ENCODE results near the gene AHSG. TPM values are rescaled to one million over a fixed set of nuclear protein-coding genes. Genes with fewer than 3 reads are reported as not detected.

Gene AHSG
- total RNA-seq, 1 donor from 2014 or later = not detected

DNA sequence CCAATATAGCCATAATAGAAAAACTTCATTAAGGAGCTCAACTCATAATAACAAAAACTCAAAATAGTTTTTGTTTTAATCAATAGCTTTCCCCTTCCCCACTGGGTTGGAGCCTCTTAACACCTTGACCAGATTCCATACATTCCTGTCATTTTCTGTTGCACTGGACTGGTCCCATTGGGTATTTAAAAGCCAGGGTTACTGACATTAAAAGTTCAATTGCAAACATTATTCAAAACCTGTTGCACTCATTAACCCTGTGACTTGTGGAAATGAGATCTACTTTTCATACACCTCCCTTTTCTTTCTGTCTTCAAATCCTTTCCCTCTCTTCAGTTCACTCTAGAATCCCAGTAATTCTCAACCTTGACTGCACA is 51.2 kb downstream of the AHSG start:
- H3K4me3 ChIP-seq (ENCODE audit: low read depth, low read length) = no peak overlapping the region
- no peak for DNase-seq (ENCODE audit: low read depth)
- TF ChIP-seq, protein P1, sequence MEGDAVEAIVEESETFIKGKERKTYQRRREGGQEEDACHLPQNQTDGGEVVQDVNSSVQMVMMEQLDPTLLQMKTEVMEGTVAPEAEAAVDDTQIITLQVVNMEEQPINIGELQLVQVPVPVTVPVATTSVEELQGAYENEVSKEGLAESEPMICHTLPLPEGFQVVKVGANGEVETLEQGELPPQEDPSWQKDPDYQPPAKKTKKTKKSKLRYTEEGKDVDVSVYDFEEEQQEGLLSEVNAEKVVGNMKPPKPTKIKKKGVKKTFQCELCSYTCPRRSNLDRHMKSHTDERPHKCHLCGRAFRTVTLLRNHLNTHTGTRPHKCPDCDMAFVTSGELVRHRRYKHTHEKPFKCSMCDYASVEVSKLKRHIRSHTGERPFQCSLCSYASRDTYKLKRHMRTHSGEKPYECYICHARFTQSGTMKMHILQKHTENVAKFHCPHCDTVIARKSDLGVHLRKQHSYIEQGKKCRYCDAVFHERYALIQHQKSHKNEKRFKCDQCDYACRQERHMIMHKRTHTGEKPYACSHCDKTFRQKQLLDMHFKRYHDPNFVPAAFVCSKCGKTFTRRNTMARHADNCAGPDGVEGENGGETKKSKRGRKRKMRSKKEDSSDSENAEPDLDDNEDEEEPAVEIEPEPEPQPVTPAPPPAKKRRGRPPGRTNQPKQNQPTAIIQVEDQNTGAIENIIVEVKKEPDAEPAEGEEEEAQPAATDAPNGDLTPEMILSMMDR (conservative IDR thresholded peaks at IDR 0.05; ENCODE audit: low read depth, low read length) = no peak

DNA sequence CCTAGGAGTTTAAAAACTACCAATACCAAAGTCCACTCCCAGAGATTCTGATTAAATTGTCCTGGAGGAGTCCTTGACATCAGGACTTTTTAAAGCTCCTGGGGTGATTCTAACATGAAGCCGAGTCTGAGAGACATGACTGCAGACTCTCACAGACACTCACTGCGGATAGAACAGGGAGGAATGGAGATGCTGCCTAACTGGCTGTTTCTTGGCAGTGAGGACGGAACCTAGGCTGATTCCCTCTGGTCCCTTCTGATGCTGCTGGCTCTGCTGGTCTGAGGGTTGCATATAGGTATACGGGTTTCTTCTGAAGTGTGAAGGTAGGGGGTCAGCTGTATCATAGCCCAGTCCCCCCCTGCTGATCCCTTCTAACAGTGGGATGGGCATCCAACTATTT is 51.6 kb downstream of the AHSG start:
- no peak overlapping the region for H3K4me3 ChIP-seq (ENCODE audit: low read depth, low read length)
- TF ChIP-seq, protein P1 (conservative IDR thresholded peaks at IDR 0.05; ENCODE audit: low read depth, low read length) = no peak
- DNase-seq (ENCODE audit: low read depth) = no peak

DNA sequence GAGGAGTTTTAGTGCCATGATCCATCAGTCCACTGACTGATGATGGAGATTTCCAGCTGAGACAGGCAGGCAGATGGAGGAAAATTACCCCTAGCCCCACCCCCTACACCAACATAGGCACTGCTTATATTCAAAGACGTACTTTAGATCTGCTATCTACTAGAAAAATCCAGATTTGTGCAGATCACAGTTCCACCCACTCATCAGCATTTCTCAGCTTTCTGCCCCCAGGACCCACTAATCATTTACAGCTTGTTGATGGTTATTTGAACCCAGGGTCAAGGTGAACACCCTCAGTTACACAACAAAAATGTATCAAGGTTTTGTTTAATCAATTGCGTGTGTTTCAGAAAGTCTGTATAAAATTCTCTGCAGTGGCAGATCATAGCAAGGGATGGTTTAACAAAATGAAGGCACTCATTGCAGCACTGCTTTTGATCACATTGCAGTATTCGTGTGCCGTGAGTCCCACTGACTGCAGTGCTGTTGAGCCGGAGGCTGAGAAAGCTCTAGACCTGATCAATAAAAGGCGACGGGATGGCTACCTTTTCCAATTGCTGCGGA is 52.8 kb downstream of the AHSG start, which contains the start of gene HRG:
Gene HRG, plus strand, starts transcription at position 390 of the 564 bp plus-strand sequence. Its CDS starts 18 bp downstream, at position 408.
- no peak for DNase-seq (ENCODE audit: low read depth)
- no peak within 1 kb of the TSS for H3K4me3 ChIP-seq (ENCODE audit: low read depth, low read length)

GRCh38 chr3:186668426-186668825 is 55.6 kb downstream of the AHSG start:
- H3K4me3 ChIP-seq (ENCODE audit: low read depth, low read length) = no peak overlapping the region
- TF ChIP-seq, protein P1 (conservative IDR thresholded peaks at IDR 0.05; ENCODE audit: low read depth, low read length) = no peak
- DNase-seq (ENCODE audit: low read depth) = no peak

More for the DNA sequence above, 52.8 kb downstream of the AHSG start, which contains the start of gene HRG:
- TF ChIP-seq, protein P1 (conservative IDR thresholded peaks at IDR 0.05; ENCODE audit: low read depth, low read length) = no peak

GRCh38 chr3:186669378-186670084 is 56.7 kb downstream of the AHSG start:
- H3K4me3 ChIP-seq (ENCODE audit: low read depth, low read length) = no peak overlapping the region
- TF ChIP-seq, protein P1 (conservative IDR thresholded peaks at IDR 0.05; ENCODE audit: low read depth, low read length) = no peak
- no peak for DNase-seq (ENCODE audit: low read depth)

DNA sequence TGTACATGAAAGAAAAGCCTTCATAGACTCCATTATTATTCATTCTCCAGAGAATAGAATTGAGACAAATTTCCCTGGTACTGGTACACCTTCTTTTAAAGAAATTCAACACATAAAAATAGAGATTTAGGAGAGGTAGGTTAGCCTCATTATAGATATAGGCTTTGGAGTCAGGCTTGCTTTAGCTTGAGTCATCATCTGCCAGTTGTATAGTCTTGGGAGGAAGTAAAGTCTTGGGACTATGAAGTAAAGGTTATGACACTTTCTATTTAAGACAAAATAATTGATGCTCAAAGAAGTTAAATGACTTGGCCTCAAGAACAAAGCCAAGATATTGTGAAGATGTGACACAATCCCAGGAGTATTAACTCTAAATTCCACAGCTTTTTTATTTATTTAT is 57.3 kb downstream of the AHSG start:
- DNase-seq (ENCODE audit: low read depth) = no peak
- TF ChIP-seq, protein P1 (conservative IDR thresholded peaks at IDR 0.05; ENCODE audit: low read depth, low read length) = no peak
- H3K4me3 ChIP-seq (ENCODE audit: low read depth, low read length) = no peak overlapping the region

Other genes starting within 250 kb of the AHSG start
- 0.43 TPM in 1 of 2 replicates, not detected in the other for gene CRYGS, start 68.7 kb upstream of the AHSG start, total RNA-seq
- gene TBCCD1, start 45.7 kb upstream of the AHSG start, total RNA-seq = 10.8 and 14.9 TPM in 2 replicates
- 76.7 and 96.3 TPM in 2 replicates for gene DNAJB11, start 42.3 kb upstream of the AHSG start, total RNA-seq
- 0.36 TPM in 1 of 2 replicates, not detected in the other for gene FETUB, start 27.3 kb downstream of the AHSG start, total RNA-seq
- gene HRG, start 53.0 kb downstream of the AHSG start, total RNA-seq = not detected in 2 replicates
- gene KNG1, start 104.3 kb downstream of the AHSG start, total RNA-seq = not detected in 2 replicates
- gene EIF4A2, start 170.5 kb downstream of the AHSG start, total RNA-seq = 192 and 366 TPM in 2 replicates
- 76.1 and 97.8 TPM in 2 replicates for gene RFC4, start 193.4 kb downstream of the AHSG start, total RNA-seq
- not detected in 2 replicates for gene ADIPOQ, start 229.7 kb downstream of the AHSG start, total RNA-seq